H9 (cell line): ENCODE results near the gene STAB2. TPM values are rescaled to one million over a fixed set of nuclear protein-coding genes. Genes with fewer than 3 reads are reported as not detected.
A peak's percentile ranks its signal among the peaks of the same experiment; 100 is the strongest.

Experiments used
- DNase-seq: peaks from one replicate; pipeline ENCODE4 v3.0.0-alpha.2; 2017
- H2AFZ ChIP-seq: one replicate; pipeline ENCODE4 v1.6.1; 2013; ENCODE audit warnings: mild to moderate bottlenecking, low read length, control low read depth, moderate library complexity
- H2AK5ac ChIP-seq: 2 replicates; pipeline ENCODE4 v1.6.1; 2013; ENCODE audit warnings: low read length, control low read depth, mixed read lengths; ENCODE audit not compliant: insufficient read length
- H2BK120ac ChIP-seq: one replicate; pipeline ENCODE4 v1.6.1; 2013; ENCODE audit warnings: low read depth, mild to moderate bottlenecking, low read length, control low read depth, inconsistent platforms; ENCODE audit not compliant: poor library complexity, severe bottlenecking
- H2BK12ac ChIP-seq: 2 replicates; pipeline ENCODE4 v1.6.1; 2013; ENCODE audit warnings: low read length, control low read depth, mixed read lengths, low read depth; ENCODE audit not compliant: insufficient read length
- H2BK15ac ChIP-seq: 2 replicates; pipeline ENCODE4 v1.6.1; 2013; ENCODE audit warnings: low read depth, low read length, control low read depth
- H2BK20ac ChIP-seq: one replicate; pipeline ENCODE4 v1.6.1; 2013; ENCODE audit warnings: low read depth, mild to moderate bottlenecking, low read length, control low read depth, inconsistent platforms; ENCODE audit not compliant: poor library complexity, severe bottlenecking
- H2BK5ac ChIP-seq: 2 replicates; pipeline ENCODE4 v1.6.1; 2013; ENCODE audit warnings: low read length, control low read depth, mixed read lengths; ENCODE audit not compliant: insufficient read length
- H3K14ac ChIP-seq: 2 replicates; pipeline ENCODE4 v1.6.1; 2013; ENCODE audit warnings: low read length, control low read depth; ENCODE audit not compliant: insufficient read depth
- H3K18ac ChIP-seq: 2 replicates; pipeline ENCODE4 v1.6.1; 2013; ENCODE audit warnings: low read depth, mild to moderate bottlenecking, mixed read lengths, low read length, control low read depth; ENCODE audit not compliant: insufficient read length
- H3K23ac ChIP-seq: 2 replicates; pipeline ENCODE4 v1.6.1; 2013; ENCODE audit warnings: low read length, control low read depth, mixed read lengths, low read depth; ENCODE audit not compliant: insufficient read length
- H3K23me2 ChIP-seq: 2 replicates; pipeline ENCODE4 v1.6.1; 2013; ENCODE audit warnings: low read depth, mild to moderate bottlenecking, mixed read lengths, low read length, control low read depth; ENCODE audit not compliant: insufficient read length, poor library complexity, severe bottlenecking
- H3K27ac ChIP-seq: 2 replicates; pipeline ENCODE4 v1.5.1; 2013; ENCODE audit warnings: low read length, control low read depth, mixed read lengths, low read depth; ENCODE audit not compliant: insufficient read length
- H3K27me3 ChIP-seq: 2 replicates; pipeline ENCODE4 v1.6.1; 2013; ENCODE audit warnings: low read length, control low read depth, inconsistent platforms; ENCODE audit not compliant: insufficient read depth
- H3K4ac ChIP-seq: 2 replicates; pipeline ENCODE4 v1.6.1; 2013; ENCODE audit warnings: low read depth, mild to moderate bottlenecking, control low read depth, inconsistent platforms, low read length, moderate library complexity
- H3K4me1 ChIP-seq: 2 replicates; pipeline ENCODE4 v1.6.1; 2013; ENCODE audit warnings: low read length, control low read depth, inconsistent platforms; ENCODE audit not compliant: insufficient read depth
- H3K4me2 ChIP-seq: 2 replicates; pipeline ENCODE4 v1.6.1; 2013; ENCODE audit warnings: low read length, control low read depth, mixed read lengths; ENCODE audit not compliant: insufficient read length, insufficient read depth
- H3K56ac ChIP-seq: 2 replicates; pipeline ENCODE4 v1.6.1; 2013; ENCODE audit warnings: low read depth, mild to moderate bottlenecking, mixed read lengths, low read length, control low read depth; ENCODE audit not compliant: insufficient read length
- H3K79me1 ChIP-seq: 2 replicates; pipeline ENCODE4 v1.6.1; 2013; ENCODE audit warnings: low read depth, mild to moderate bottlenecking, moderate library complexity, low read length, control low read depth, inconsistent platforms; ENCODE audit not compliant: insufficient read depth, poor library complexity, severe bottlenecking
- H3K79me2 ChIP-seq: 2 replicates; pipeline ENCODE4 v1.6.1; 2013; ENCODE audit warnings: low read length, control low read depth, inconsistent platforms; ENCODE audit not compliant: insufficient read depth
- H3K9ac ChIP-seq: 2 replicates; pipeline ENCODE4 v1.6.1; 2013; ENCODE audit warnings: low read length, control low read depth, mixed read lengths; ENCODE audit not compliant: insufficient read length; ENCODE audit errors: extremely low read depth
- H3K9me3 ChIP-seq: one replicate; pipeline ENCODE4 v1.6.1; 2013; ENCODE audit warnings: low read depth, low read length, inconsistent platforms; ENCODE audit not compliant: control insufficient read depth
- H3T11ph ChIP-seq: one replicate; pipeline ENCODE4 v1.6.1; 2013; ENCODE audit warnings: mild to moderate bottlenecking, low read length, control low read depth, inconsistent platforms
- H4K20me1 ChIP-seq: one replicate; pipeline ENCODE4 v1.6.1; 2013; ENCODE audit not compliant: control insufficient read depth, insufficient read length, insufficient read depth
- H4K5ac ChIP-seq: 2 replicates; pipeline ENCODE4 v1.6.1; 2013; ENCODE audit warnings: low read depth, mild to moderate bottlenecking, mixed read lengths, low read length, control low read depth; ENCODE audit not compliant: insufficient read length
- H4K8ac ChIP-seq: replicated peaks from 2 replicates; pipeline ENCODE4 v1.6.1; 2013; ENCODE audit warnings: low read length, control low read depth, mixed read lengths, low read depth; ENCODE audit not compliant: insufficient read length
- H4K91ac ChIP-seq: 2 replicates; pipeline ENCODE4 v1.6.1; 2013; ENCODE audit warnings: low read depth, mild to moderate bottlenecking, moderate library complexity, mixed read lengths, low read length, control low read depth; ENCODE audit not compliant: insufficient read length
- H3K27ac Mint-ChIP-seq, 3 experiments: 2 replicates in 2 of 3; 3 replicates in 1 of 3; pipeline ENCODE4 v1.8.0; 2020 to 2021; ENCODE audit warnings: mixed read lengths in 3 of 3, mild to moderate bottlenecking in 1 of 3, moderate library complexity in 1 of 3
- H3K27me3 Mint-ChIP-seq: 2 replicates; pipeline ENCODE4 v1.8.0; 2021; ENCODE audit warnings: low read depth, mild to moderate bottlenecking, moderate library complexity, mixed read lengths
- H3K36me3 Mint-ChIP-seq, 3 experiments: 2 replicates in 2 of 3; 3 replicates in 1 of 3; pipeline ENCODE4 v1.8.0; 2020 to 2021; ENCODE audit warnings: low read depth in 3 of 3, mixed read lengths in 3 of 3; ENCODE audit not compliant: insufficient read depth in 1 of 3
- H3K4me1 Mint-ChIP-seq, 2 experiments: 2 replicates each; pipeline ENCODE4 v1.8.0; 2020; ENCODE audit warnings: mixed read lengths in 2 of 2
- H3K4me3 Mint-ChIP-seq, 2 experiments: 2 replicates in 1 of 2; 3 replicates in 1 of 2; pipeline ENCODE4 v1.8.0; 2020 to 2021; ENCODE audit warnings: mild to moderate bottlenecking in 2 of 2, mixed read lengths in 2 of 2, moderate library complexity in 1 of 2
- H3K9me3 Mint-ChIP-seq, 2 experiments: 2 replicates in 1 of 2; 3 replicates in 1 of 2; pipeline ENCODE4 v1.8.0; 2020; ENCODE audit warnings: mild to moderate bottlenecking in 2 of 2, mixed read lengths in 2 of 2, moderate library complexity in 1 of 2
- CTCF ChIP-seq: fragments of 200-600 bp; sonication (generic); conservative IDR thresholded peaks from 3 replicates; pipeline ENCODE4 v1.8.0; 2021; ENCODE audit warnings: antibody characterized with exemption, mild to moderate bottlenecking
- WGBS: extraction: QIAGEN DNeasy Blood & Tissue Kit; methylation state at CpG from one replicate; pipeline ENCODE4 v1.1.7; 2013; ENCODE audit warnings: missing lambda C conversion rate, low lambda C conversion rate, mixed read lengths; ENCODE audit not compliant: insufficient read length; ENCODE audit errors: extremely low coverage; 5-methylcytosine and 5-hydroxymethylcytosine counted together
- total RNA-seq: library from RNA; stranded (reverse); gene quantifications from 2 replicates; pipeline ENCODE4 v1.2.1, GENCODE V29; 2021

STAB2 gene
- total RNA-seq, 1 experiment from 2014 or later: 0.02 TPM

- no peak overlapping the region for H3K4me2 ChIP-seq
- no peaks in the 10 kb centered on the region; a peak in 1 of 4 replicates for H3K4me1 Mint-ChIP-seq
- H3K9me3 ChIP-seq: no peaks in the 10 kb centered on the region
- H3K27ac ChIP-seq: no peak overlapping the region
- no peaks in the 10 kb centered on the region for H3K36me3 Mint-ChIP-seq
- H3K27me3 ChIP-seq: no peaks in the 10 kb centered on the region
- H3T11ph ChIP-seq: no peak overlapping the region
- H3K23ac ChIP-seq: no peak overlapping the region
- peak; percentile 50 for DNase-seq
- no peak overlapping the region for H3K18ac ChIP-seq
- H3K23me2 ChIP-seq: no peaks in the 10 kb centered on the region
- H2AFZ ChIP-seq: no peak overlapping the region
- H4K8ac ChIP-seq: no peak overlapping the region
- H3K4me1 ChIP-seq: no peaks in the 10 kb centered on the region
- H3K4me3 Mint-ChIP-seq: no peak overlapping the region
- H4K20me1 ChIP-seq: no peaks in the 10 kb centered on the region
- H3K56ac ChIP-seq: no peak overlapping the region
- H4K91ac ChIP-seq: no peak overlapping the region
- H4K5ac ChIP-seq: no peak overlapping the region
- H3K27me3 Mint-ChIP-seq: peaks cover 3% of the 10 kb centered on the region
- H2AK5ac ChIP-seq: no peak overlapping the region
- H3K9ac ChIP-seq: no peak overlapping the region
- TF ChIP-seq CTCF: peak; percentile 63
- H2BK120ac ChIP-seq: no peak overlapping the region
- WGBS: no CpG with 5 or more reads among the region's 2 CpGs
- H2BK5ac ChIP-seq: no peak overlapping the region
- H2BK15ac ChIP-seq: no peak overlapping the region
- no peak overlapping the region for H3K14ac ChIP-seq
- no peak overlapping the region for H2BK20ac ChIP-seq
- H3K27ac Mint-ChIP-seq: no peak overlapping the region
- H3K79me2 ChIP-seq: no peaks in the 10 kb centered on the region
- no peaks in the 10 kb centered on the region for H3K9me3 Mint-ChIP-seq
- H3K4ac ChIP-seq: no peak overlapping the region
- no peaks in the 10 kb centered on the region for H3K79me1 ChIP-seq
- no peak overlapping the region for H2BK12ac ChIP-seq
These were observed 118.9 kb downstream of the STAB2 start for GRCh38 chr12:103705927-103706326.
